Kidney epithelial cell (primary cell): ENCODE measurements around the gene ADORA2A. TPM values are rescaled to one million over a fixed set of nuclear protein-coding genes. Genes with fewer than 3 reads are reported as not detected.

Experiments used
- DNase-seq: peaks from one replicate; pipeline ENCODE4 v3.0.0-alpha.2; 2010; ENCODE audit warnings: low read depth
- H3K27me3 ChIP-seq: 2 replicates; pipeline ENCODE4 v1.6.0; 2011; ENCODE audit warnings: low read length; ENCODE audit not compliant: control insufficient read depth, insufficient read depth
- H3K36me3 ChIP-seq: 2 replicates; pipeline ENCODE4 v1.5.1; 2011; ENCODE audit warnings: low read length; ENCODE audit not compliant: control insufficient read depth, insufficient read depth
- H3K4me3 ChIP-seq: 2 replicates; pipeline ENCODE4 v1.5.1; 2011; ENCODE audit warnings: low read depth, mild to moderate bottlenecking, control low read depth, low read length
- total RNA-seq: library from RNA; depleted of rRNA; stranded (reverse); fragments of >200 nt; gene quantifications from 2 replicates; pipeline ENCODE4 v1.2.3, GENCODE V29; 2015
- TF ChIP-seq, protein P1 (sequence below): IDR thresholded peaks from 2 replicates; pipeline ENCODE4 v1.5.1; 2011; ENCODE audit warnings: mild to moderate bottlenecking, moderate library complexity, low read length, control low read depth, inconsistent platforms; ENCODE audit not compliant: insufficient read depth, poor library complexity, severe bottlenecking

The ADORA2A gene
- total RNA-seq, 1 donor from 2014 or later: 0.46 TPM

DNA sequence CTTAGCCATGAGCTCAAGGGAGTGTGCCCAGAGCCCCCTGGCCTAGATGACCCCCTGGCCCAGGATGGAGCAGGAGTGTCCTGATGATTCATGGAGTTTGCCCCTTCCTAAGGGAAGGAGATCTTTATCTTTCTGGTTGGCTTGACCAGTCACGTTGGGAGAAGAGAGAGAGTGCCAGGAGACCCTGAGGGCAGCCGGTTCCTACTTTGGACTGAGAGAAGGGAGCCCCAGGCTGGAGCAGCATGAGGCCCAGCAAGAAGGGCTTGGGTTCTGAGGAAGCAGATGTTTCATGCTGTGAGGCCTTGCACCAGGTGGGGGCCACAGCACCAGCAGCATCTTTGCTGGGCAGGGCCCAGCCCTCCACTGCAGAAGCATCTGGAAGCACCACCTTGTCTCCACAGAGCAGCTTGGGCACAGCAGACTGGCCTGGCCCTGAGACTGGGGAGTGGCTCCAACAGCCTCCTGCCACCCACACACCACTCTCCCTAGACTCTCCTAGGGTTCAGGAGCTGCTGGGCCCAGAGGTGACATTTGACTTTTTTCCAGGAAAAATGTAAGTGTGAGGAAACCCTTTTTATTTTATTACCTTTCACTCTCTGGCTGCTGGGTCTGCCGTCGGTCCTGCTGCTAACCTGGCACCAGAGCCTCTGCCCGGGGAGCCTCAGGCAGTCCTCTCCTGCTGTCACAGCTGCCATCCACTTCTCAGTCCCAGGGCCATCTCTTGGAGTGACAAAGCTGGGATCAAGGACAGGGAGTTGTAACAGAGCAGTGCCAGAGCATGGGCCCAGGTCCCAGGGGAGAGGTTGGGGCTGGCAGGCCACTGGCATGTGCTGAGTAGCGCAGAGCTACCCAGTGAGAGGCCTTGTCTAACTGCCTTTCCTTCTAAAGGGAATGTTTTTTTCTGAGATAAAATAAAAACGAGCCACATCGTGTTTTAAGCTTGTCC is 14.3 kb downstream of the ADORA2A start:
- no peaks in the 10 kb centered on the region for H3K27me3 ChIP-seq
- no peak overlapping the region for H3K4me3 ChIP-seq
- TF ChIP-seq, protein P1, sequence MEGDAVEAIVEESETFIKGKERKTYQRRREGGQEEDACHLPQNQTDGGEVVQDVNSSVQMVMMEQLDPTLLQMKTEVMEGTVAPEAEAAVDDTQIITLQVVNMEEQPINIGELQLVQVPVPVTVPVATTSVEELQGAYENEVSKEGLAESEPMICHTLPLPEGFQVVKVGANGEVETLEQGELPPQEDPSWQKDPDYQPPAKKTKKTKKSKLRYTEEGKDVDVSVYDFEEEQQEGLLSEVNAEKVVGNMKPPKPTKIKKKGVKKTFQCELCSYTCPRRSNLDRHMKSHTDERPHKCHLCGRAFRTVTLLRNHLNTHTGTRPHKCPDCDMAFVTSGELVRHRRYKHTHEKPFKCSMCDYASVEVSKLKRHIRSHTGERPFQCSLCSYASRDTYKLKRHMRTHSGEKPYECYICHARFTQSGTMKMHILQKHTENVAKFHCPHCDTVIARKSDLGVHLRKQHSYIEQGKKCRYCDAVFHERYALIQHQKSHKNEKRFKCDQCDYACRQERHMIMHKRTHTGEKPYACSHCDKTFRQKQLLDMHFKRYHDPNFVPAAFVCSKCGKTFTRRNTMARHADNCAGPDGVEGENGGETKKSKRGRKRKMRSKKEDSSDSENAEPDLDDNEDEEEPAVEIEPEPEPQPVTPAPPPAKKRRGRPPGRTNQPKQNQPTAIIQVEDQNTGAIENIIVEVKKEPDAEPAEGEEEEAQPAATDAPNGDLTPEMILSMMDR: no peak
- no peaks in the 10 kb centered on the region for H3K36me3 ChIP-seq
- DNase-seq: no peak

DNA sequence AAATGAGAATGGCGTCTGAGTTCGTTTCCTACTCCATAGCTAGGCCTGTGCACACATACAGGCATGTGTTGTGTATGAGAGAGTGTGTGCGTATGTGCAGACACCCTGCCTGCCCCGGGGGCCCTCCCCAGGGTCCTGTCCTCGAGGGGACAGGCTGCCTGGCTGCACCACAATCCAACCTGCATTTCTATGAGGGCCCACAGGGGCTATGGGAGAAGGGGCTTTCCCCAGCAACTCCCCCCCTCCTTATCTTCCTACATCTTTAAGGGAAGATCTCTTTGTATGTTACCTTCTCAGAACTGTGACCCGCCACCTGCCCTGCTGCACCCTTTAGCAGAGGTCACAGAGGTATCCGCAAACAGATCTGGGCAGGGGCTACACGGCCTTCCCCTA is 14.9 kb downstream of the ADORA2A start:
- TF ChIP-seq, protein P1: no peak
- Histone ChIP-seq H3K27me3 (no peaks in the 10 kb centered on the region), H3K4me3 (no peak overlapping the region), H3K36me3 (no peaks in the 10 kb centered on the region)
- DNase-seq: no peak

DNA sequence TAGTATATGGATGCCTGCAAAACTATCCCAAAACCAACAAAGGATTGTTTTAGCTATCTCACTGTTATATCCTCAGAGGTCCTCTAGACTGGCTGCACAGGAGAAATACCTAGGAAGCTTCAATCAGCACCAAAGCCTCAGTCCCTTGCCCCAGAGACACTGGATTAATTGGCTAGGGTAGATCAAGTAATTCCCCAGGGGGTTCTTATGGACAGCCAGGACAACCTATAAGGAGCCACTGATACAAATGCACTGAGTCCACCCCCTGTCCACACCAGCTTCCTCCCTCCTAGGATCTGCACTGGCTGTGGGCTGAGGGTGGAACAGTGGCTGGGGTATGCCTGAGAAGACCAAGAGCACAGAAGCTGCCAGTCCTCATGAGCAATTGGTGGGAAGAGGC is 16.3 kb downstream of the ADORA2A start:
- H3K27me3 ChIP-seq: no peaks in the 10 kb centered on the region
- no peaks in the 10 kb centered on the region for H3K36me3 ChIP-seq
- H3K4me3 ChIP-seq: no peak overlapping the region
- DNase-seq: no peak
- TF ChIP-seq, protein P1: no peak

DNA sequence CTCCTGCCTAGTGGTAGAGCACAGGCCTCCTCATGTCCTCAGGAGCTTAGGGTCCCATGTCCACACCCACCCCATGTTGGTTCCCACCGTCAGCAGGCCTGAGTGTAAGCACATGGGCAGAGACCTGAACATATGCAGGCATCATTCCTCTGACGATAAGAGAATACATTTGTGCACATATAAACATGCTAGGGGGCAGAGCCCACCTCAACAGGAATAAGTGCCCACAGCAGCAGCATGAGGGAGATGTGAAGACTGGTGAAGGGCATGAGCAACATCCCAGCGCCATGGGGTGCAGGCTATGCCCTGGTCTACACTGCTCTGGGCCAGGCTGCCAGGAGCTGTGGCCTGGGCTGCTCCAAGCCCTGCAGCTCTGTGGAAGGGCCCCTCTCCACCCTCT is 16.9 kb downstream of the ADORA2A start:
- no peaks in the 10 kb centered on the region for H3K27me3 ChIP-seq
- TF ChIP-seq, protein P1: no peak
- no peaks in the 10 kb centered on the region for H3K36me3 ChIP-seq
- H3K4me3 ChIP-seq: no peak overlapping the region
- DNase-seq: no peak

DNA sequence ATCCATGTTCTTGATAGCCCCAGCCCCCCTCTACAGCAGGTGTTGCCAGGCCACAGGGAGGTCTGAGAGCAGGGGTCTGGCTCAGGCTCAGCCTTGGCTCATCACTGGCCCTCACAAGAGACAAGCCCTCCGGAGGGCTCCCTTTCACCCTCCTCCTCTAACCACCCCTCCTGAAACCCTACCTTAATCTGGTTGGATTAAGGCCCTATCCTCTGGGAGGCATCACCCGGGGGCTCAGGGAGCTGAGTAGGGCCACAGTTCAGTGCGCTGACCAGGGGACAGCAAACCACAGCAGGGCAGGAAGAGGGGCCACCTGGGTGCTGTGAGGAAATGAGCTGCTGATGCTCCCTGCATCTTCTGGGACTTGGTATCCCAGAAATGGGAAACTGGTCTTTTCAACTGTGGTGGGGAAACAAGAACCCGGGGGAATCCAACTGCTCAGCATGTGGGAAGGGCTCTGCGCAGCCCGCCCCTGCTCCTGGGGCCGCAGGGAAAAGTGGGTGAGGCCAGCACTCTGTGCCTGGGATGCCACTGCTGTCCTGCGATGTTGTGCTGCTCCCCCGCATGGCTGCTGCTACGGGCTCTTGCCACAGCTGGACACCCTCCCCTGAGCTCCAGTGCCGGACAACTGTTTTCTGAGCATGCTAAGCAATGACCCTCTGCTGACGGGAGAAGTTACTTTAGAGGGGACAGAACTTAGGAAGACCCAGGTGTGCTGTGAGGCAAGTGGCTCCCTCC is 17.5 kb downstream of the ADORA2A start:
- no peaks in the 10 kb centered on the region for H3K36me3 ChIP-seq
- TF ChIP-seq, protein P1: no peak
- no peak overlapping the region for H3K4me3 ChIP-seq
- H3K27me3 ChIP-seq: no peaks in the 10 kb centered on the region
- DNase-seq: no peak
